Measurements from ENCODE around the gene TAF4B. TPM values are rescaled to one million over a fixed set of nuclear protein-coding genes. Genes with fewer than 3 reads are reported as not detected.
"Not testable (repeated sequence)": the region's sequence is repeated elsewhere in the genome, so short reads cannot be mapped to it uniquely, and the experiment has no call there.

Gene TAF4B
- total RNA-seq, 1 experiment from 2014 or later: 12.3 TPM

DNA sequence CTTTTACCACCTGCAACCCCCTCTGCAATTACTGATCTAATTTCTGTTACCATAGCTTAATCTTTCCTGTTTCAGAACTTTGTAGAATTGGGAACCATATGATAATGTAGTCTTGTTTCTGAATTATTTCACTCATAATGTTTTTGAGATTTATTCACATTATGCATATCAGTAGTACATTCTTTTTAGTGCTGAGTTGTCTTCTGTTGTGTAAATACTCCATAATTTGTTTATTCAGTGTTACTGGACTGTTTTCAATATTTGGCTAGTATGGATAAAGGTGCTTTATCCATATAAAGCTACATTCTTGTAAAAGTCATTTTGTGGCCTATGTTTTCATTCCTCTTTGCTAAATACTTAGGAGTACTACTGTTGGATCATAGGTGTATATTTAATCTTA, 152.5 kb downstream of the TAF4B start:
- no peak for DNase-seq (ENCODE audit: extremely low read depth, low read depth)

- not testable (repeated sequence) for DNase-seq (ENCODE audit: extremely low read depth, low read depth)
Observed at GRCh38 chr18:26381555-26381954, 155.3 kb downstream of the TAF4B start.

DNA sequence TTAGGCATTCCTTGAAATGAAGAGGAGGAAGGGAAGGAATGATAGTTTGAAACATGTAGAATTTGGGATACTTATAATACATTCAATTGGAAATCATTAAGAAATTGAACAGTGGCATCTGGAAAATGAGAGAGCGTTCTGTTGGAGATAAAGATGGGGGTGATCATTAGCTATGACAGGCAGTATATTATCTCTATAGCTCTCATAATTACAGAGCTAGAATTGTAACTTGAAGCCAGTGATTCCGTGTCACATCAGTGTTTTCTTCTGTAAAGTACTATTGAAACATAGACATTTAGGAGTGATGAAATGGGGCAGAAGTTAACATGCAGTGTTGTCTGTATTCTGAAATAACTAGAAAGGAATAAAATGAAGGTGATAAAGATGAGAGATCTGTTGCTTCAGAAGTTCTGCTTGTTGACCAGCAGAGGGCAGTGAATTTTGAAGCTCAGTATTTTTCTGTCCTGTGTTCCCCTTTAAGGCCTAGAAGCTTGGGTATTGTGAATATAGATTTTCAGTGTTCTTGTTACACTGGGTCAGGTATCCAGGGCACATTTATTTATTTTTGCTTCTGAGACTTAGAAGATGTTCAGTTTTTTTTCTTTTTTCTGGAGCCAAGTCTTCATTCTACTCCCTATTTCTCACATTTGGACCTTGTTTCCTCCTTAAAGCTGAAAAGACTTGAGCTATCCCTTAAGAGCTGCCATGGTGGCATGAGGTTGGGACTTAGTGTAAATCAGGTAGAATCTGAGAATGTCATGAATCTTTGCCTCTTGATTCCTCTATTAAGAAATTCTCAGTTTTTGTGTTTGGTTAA, 157.4 kb downstream of the TAF4B start:
- peak; percentile 20 for DNase-seq (ENCODE audit: extremely low read depth, low read depth)

- DNase-seq (ENCODE audit: extremely low read depth, low read depth): peak; percentile 24
Observed at GRCh38 chr18:26386002-26386401, 159.8 kb downstream of the TAF4B start.

DNA sequence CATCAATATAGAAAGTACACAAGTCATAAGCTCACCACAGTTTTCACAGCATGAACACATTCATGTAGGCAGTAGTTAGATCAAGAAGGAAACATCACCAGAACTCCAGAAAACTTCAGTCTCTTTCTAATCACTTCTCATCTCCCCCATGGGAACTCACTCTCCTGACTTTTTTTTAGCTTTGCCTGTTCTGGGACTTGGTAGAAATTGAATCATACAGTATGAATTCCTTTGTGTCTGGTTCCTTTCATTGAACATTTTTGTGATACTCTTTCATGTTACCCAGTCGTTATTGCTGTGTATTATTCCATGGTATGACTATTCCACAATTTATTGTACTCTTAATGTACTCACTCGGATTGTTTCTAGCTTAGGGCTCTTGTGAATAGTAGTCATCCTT, 160.2 kb downstream of the TAF4B start:
- no peak for DNase-seq (ENCODE audit: extremely low read depth, low read depth)

DNA sequence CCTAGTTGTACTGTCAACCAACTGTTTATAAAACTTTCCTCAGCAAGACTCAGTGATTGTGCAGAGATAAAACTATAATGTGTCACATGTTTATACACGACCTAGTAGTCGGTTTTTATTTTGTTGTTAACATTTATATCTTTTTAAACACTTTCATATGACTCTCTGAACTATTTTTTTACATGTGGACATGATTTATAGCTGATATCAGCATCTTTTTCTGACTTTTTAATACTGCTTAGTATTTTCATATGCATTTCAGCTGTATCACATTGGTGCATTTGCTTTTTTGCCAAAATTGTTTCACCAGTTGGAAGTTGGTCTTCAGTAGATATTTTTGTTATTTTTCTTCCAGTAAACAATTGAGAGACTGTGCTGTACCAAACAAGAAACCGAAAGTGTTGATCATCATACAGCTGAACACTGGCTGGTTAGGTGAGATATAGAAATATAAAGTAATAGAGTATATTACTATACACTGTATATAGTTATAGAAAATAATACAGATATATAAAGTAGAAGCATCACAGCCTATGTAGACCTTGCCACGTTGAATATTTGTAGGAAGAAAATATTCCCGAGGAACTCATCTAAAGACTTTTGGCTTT, 167.9 kb downstream of the TAF4B start:
- DNase-seq (ENCODE audit: extremely low read depth, low read depth): no peak

DNA sequence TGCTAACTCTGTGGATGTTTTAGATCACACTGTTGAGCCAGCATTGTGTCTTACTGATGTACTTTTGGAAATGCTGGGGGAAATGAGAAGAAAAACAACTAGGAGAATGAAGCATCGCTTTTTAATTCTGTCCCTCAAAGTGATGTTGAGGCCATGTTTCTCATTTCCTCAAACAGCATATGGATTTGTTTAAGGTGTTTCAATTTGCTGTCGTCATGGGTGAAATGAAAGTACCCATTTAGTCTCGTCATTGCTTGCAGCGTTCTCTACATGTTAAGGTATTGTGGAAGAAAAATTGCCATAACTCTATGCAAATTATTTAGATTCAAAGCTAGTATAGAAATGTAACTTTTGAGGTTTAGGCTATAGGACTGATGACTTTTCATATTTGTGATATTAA, 170.8 kb downstream of the TAF4B start:
- DNase-seq (ENCODE audit: extremely low read depth, low read depth): no peak

DNA sequence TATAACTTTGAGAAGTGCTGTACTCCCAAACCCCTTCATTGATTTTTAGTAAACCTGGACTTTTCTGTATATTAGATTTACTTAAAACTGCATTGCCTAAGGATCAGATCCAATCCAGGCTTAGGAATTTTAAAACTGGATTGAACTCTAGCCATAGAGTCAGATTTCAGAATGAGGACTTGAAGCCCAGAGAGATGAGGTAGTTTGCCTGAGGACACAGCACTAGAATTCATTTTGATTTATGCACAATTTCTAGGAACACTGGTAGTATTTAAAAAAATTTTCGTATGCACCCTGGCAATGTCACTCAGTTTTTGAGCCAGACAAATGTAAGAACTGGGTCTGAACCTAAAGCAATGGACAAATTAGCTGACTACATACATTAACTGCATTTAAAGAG, 177.2 kb downstream of the TAF4B start:
- DNase-seq (ENCODE audit: extremely low read depth, low read depth): no peak

DNA sequence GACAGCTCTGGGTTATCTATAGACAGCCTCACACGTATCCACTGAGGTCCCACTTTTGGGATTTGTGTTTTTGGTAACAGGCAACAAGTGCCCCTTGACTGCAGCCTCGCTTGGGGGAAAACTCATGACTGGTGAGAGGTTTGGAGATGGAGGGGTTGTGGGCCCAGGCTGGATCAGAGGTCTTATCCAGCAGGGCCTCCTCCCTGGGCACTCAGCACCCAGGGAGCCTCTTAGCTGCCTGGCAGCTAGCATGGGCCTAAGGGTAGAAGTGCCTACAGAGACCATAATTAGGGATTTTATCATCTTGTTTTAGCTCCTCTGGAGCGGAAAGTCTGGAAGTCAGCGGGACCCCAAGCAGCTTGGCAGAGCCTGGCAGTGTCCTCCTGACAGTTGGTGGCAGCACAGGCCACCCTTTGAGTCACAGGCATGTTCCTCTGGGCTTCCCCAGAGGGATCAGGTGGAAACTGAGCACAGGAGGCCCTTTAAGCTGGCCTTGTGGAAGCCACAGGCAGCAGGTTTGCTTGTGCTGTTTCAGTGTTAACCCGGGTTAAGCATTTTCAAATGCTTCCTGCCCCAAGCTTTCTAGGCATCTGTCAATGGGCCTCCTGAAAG, 179.1 kb downstream of the TAF4B start:
- peak; percentile 30 for DNase-seq (ENCODE audit: extremely low read depth, low read depth)

- no peak for DNase-seq (ENCODE audit: extremely low read depth, low read depth)
Observed at GRCh38 chr18:26406324-26406723, 180.1 kb downstream of the TAF4B start.

GRCh38 chr18:26406854-26407517, 180.7 kb downstream of the TAF4B start:
- DNase-seq (ENCODE audit: extremely low read depth, low read depth): no peak

DNA sequence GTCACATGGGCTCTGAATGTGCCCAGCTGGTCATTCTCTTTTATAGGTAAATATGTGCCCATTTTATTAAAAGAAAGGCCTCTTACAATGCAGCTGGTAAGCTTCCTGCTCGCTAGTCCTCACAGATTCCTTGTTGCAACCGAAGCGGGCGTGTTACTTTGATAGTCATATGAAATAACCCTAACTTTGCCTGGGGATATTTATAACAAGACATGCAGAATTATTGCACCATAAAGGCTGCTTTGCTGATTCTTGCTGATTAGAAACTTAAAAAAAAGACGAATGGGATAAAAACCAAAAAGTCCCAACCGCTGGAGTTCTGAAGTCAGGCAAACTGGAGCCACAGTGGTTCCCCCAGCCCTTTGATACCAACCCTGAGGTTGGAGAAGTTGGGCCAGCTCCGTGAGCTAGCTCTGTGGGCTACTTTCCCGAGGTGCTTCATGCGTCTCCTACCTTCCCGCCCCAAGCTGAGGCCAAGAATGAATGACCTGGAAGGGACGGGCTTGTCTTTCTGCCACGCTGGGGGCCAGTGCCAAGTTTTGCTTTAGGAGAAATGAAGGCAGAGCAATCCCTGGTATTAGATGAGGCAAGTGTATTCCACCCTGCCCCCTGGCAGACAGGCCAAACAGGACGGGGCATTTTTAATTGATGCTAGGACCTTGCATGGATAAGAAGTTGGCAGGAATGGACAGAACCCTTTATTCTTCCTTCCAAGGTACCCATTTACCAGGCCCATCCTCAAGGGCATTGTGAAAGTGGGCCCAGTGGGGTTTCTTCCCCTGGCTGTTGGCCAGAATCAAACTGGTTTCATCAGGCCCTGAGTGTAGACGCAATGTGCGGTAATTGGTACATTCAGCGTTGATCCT, 181.7 kb downstream of the TAF4B start:
- DNase-seq (ENCODE audit: extremely low read depth, low read depth): no peak

- DNase-seq (ENCODE audit: extremely low read depth, low read depth): no peak
Observed at GRCh38 chr18:26409091-26409490, 182.8 kb downstream of the TAF4B start.

DNA sequence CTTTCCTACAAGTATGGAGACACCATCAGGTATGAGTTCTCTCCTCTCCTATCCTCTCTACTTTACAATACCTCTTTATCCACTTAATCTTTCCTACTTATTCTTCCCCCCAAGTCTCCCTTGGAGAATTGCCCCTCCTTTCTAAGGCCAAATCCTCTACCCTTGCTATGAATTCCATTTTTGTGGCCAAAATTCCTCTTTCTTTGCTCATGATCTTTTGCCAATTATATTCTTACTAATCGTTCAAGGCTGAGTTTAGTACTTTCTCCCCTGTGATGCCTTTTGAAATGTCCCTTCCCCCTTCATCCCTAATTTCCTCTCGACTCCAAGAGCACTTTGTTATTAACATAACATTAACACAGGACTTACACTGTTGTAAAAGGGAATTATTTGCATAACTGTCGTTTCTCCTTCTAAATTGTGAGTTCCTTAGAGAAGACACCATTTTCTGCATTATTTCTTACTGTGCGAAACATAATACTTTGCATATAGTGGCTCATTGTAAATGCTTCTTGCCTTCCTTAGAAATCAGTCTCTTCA, 188.7 kb downstream of the TAF4B start:
- DNase-seq (ENCODE audit: extremely low read depth, low read depth): no peak

GRCh38 chr18:26415631-26416030, 189.4 kb downstream of the TAF4B start:
- DNase-seq (ENCODE audit: extremely low read depth, low read depth): no peak

- DNase-seq (ENCODE audit: extremely low read depth, low read depth): no peak
Observed at GRCh38 chr18:26416652-26417150, 190.5 kb downstream of the TAF4B start.

- no peak for DNase-seq (ENCODE audit: extremely low read depth, low read depth)
Observed at GRCh38 chr18:26417190-26417589, 190.9 kb downstream of the TAF4B start.

GRCh38 chr18:26418225-26418624, 192.0 kb downstream of the TAF4B start:
- no peak for DNase-seq (ENCODE audit: extremely low read depth, low read depth)

GRCh38 chr18:26419746-26420145, 193.5 kb downstream of the TAF4B start:
- no peak for DNase-seq (ENCODE audit: extremely low read depth, low read depth)

GRCh38 chr18:26421503-26421902, 195.3 kb downstream of the TAF4B start:
- no peak for DNase-seq (ENCODE audit: extremely low read depth, low read depth)
